ENCODE data around the gene PERCC1.

GRCh38 chr16:1441391-1441829 lies 10.5 kb downstream of the PERCC1 start:
- no peak for TF ChIP-seq CTCF (IDR thresholded peaks at IDR 0.05)
- no peak for TF ChIP-seq POLR2A (IDR thresholded peaks at IDR 0.05)

Measured in vagina (tissue), 2 donors.